Neural cell (in vitro differentiated cells): ENCODE measurements around the gene L2HGDH. TPM values are rescaled to one million over a fixed set of nuclear protein-coding genes. Genes with fewer than 3 reads are reported as not detected.

Source experiments
- H2AFZ ChIP-seq: fragments of 200-600, 300-800 bp; sonication (generic), shearing (Covaris generic); 2 replicates; pipeline ENCODE4 v1.6.0; 2014; ENCODE audit warnings: low read depth, mild to moderate bottlenecking, antibody characterized with exemption, low read length, moderate library complexity
- H3F3A ChIP-seq: fragments of 200-600 bp; shearing (Covaris generic); 2 replicates; pipeline ENCODE4 v1.6.1; 2016; ENCODE audit warnings: mild to moderate bottlenecking, moderate library complexity, mixed read lengths, antibody characterized with exemption, low read length; ENCODE audit not compliant: insufficient read depth, poor library complexity, severe bottlenecking
- H3K27ac ChIP-seq: fragments of 200-600, 300-800 bp; sonication (generic), shearing (Covaris generic); 2 replicates; pipeline ENCODE4 v1.5.1; 2014; ENCODE audit warnings: mild to moderate bottlenecking, low read length, moderate library complexity
- H3K27me3 ChIP-seq: fragments of 300-800, 200-600 bp; sonication (generic), shearing (Covaris generic); 2 replicates; pipeline ENCODE4 v1.6.0; 2014; ENCODE audit warnings: mild to moderate bottlenecking, low read depth, low read length, moderate library complexity; ENCODE audit not compliant: insufficient read depth
- H3K36me3 ChIP-seq: fragments of 300-800, 200-600 bp; sonication (generic), shearing (Covaris generic); 2 replicates; pipeline ENCODE4 v1.5.1; 2014; ENCODE audit warnings: mild to moderate bottlenecking, antibody characterized with exemption, low read length, moderate library complexity; ENCODE audit not compliant: insufficient read depth
- H3K4me2 ChIP-seq: fragments of 300-800, 200-600 bp; sonication (generic), shearing (Covaris generic); 2 replicates; pipeline ENCODE4 v1.6.0; 2014; ENCODE audit warnings: mild to moderate bottlenecking, low read length
- H3K4me3 ChIP-seq: fragments of 300-800, 200-600 bp; sonication (generic), shearing (Covaris generic); 2 replicates; pipeline ENCODE4 v1.5.1; 2014; ENCODE audit warnings: mild to moderate bottlenecking, low read length, moderate library complexity
- H3K79me2 ChIP-seq: fragments of 200-600 bp; shearing (Covaris generic); replicated peaks from 2 replicates; pipeline ENCODE4 v1.6.0; 2014; ENCODE audit warnings: mild to moderate bottlenecking, low read length, moderate library complexity; ENCODE audit not compliant: insufficient read depth
- H3K9ac ChIP-seq: fragments of 300-800, 200-600 bp; sonication (generic), shearing (Covaris generic); 2 replicates; pipeline ENCODE4 v1.6.1; 2016; ENCODE audit warnings: mild to moderate bottlenecking, low read length, mixed read lengths
- H3K9me2 ChIP-seq: fragments of 200-600 bp; shearing (Covaris generic); 2 replicates; pipeline ENCODE4 v1.6.1; 2016; ENCODE audit warnings: mild to moderate bottlenecking, low read length, mixed read lengths; ENCODE audit not compliant: insufficient read depth
- H3K9me3 ChIP-seq: fragments of 200-600, 300-800 bp; sonication (generic), shearing (Covaris generic); 2 replicates; pipeline ENCODE4 v1.6.1; 2016; ENCODE audit warnings: mild to moderate bottlenecking, mixed run types, low read length, moderate library complexity, mixed read lengths
- H4K20me1 ChIP-seq: fragments of 200-600 bp; shearing (Covaris generic); 2 replicates; pipeline ENCODE4 v1.6.1; 2016; ENCODE audit warnings: mild to moderate bottlenecking, mixed run types; ENCODE audit not compliant: insufficient read depth
- EP300 ChIP-seq: fragments of 450-650 bp; conservative IDR thresholded peaks from 2 replicates; pipeline ENCODE4 v1.6.1; 2014; ENCODE audit warnings: antibody characterized with exemption, mild to moderate bottlenecking, moderate library complexity; ENCODE audit not compliant: poor library complexity, severe bottlenecking
- EZH2 ChIP-seq: fragments of 200-600, 300-800 bp; shearing (Covaris generic), sonication (generic); IDR thresholded peaks from 2 replicates; pipeline ENCODE4 v1.6.1; 2014; ENCODE audit warnings: antibody characterized with exemption, low read length, borderline replicate concordance, mild to moderate bottlenecking; ENCODE audit not compliant: insufficient read depth, poor library complexity, severe bottlenecking
- MXI1 ChIP-seq: fragments of 450-650 bp; conservative IDR thresholded peaks from 2 replicates; pipeline ENCODE4 v1.6.1; 2014; ENCODE audit warnings: antibody characterized with exemption, mild to moderate bottlenecking; ENCODE audit not compliant: poor library complexity, severe bottlenecking
- POLR2AphosphoS5 ChIP-seq: IDR thresholded peaks from 2 replicates; pipeline ENCODE4 v1.6.1; 2012
- RAD21 ChIP-seq: fragments of 450-650 bp; conservative IDR thresholded peaks from 2 replicates; pipeline ENCODE4 v1.6.1; 2014; ENCODE audit warnings: antibody characterized with exemption, mild to moderate bottlenecking, moderate library complexity
- REST ChIP-seq: IDR thresholded peaks from 2 replicates; pipeline ENCODE4 v1.6.1; 2012; ENCODE audit warnings: borderline replicate concordance
- SMC3 ChIP-seq: fragments of 450-650 bp; conservative IDR thresholded peaks from 2 replicates; pipeline ENCODE4 v1.6.1; 2014; ENCODE audit warnings: antibody characterized with exemption, mild to moderate bottlenecking, moderate library complexity; ENCODE audit not compliant: poor library complexity
- TAF1 ChIP-seq: IDR thresholded peaks from 2 replicates; pipeline ENCODE4 v1.6.1; 2012; ENCODE audit warnings: low read depth
- polyA plus RNA-seq: library from polyadenylated mRNA; depleted of rRNA; stranded (reverse); fragments of >200 nt; gene quantifications from 2 replicates; pipeline ENCODE4 v1.2.3, GENCODE V29; 2014
- TF ChIP-seq, protein P1 (sequence below): fragments of 450-650 bp; IDR thresholded peaks from 2 replicates; pipeline ENCODE4 v1.5.1; 2014; ENCODE audit warnings: antibody characterized with exemption, mild to moderate bottlenecking, moderate library complexity; ENCODE audit not compliant: poor library complexity, severe bottlenecking

The L2HGDH gene
- polyA plus RNA-seq, 1 donor from 2014 or later = 8.9 TPM

- TF ChIP-seq RAD21 (no peak), POLR2AphosphoS5 (no peak)
- TF ChIP-seq, protein P1, sequence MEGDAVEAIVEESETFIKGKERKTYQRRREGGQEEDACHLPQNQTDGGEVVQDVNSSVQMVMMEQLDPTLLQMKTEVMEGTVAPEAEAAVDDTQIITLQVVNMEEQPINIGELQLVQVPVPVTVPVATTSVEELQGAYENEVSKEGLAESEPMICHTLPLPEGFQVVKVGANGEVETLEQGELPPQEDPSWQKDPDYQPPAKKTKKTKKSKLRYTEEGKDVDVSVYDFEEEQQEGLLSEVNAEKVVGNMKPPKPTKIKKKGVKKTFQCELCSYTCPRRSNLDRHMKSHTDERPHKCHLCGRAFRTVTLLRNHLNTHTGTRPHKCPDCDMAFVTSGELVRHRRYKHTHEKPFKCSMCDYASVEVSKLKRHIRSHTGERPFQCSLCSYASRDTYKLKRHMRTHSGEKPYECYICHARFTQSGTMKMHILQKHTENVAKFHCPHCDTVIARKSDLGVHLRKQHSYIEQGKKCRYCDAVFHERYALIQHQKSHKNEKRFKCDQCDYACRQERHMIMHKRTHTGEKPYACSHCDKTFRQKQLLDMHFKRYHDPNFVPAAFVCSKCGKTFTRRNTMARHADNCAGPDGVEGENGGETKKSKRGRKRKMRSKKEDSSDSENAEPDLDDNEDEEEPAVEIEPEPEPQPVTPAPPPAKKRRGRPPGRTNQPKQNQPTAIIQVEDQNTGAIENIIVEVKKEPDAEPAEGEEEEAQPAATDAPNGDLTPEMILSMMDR = no peak
- no peaks in the 10 kb centered on the region for H3K9me3 ChIP-seq
- no peaks in the 10 kb centered on the region for H3K36me3 ChIP-seq
- no peak overlapping the region for H3K4me3 ChIP-seq
- no peak overlapping the region for H3K9ac ChIP-seq
- no peaks in the 10 kb centered on the region for H3F3A ChIP-seq
- H2AFZ ChIP-seq = no peak overlapping the region
- H4K20me1 ChIP-seq = no peaks in the 10 kb centered on the region
- H3K79me2 ChIP-seq = no peaks in the 10 kb centered on the region
- no peak overlapping the region for H3K27ac ChIP-seq
- no peaks in the 10 kb centered on the region for H3K9me2 ChIP-seq
- H3K4me2 ChIP-seq = no peak overlapping the region
- H3K27me3 ChIP-seq = no peaks in the 10 kb centered on the region
These were observed 41.1 kb upstream of the L2HGDH start for GRCh38 chr14:50353126-50353525.

DNA sequence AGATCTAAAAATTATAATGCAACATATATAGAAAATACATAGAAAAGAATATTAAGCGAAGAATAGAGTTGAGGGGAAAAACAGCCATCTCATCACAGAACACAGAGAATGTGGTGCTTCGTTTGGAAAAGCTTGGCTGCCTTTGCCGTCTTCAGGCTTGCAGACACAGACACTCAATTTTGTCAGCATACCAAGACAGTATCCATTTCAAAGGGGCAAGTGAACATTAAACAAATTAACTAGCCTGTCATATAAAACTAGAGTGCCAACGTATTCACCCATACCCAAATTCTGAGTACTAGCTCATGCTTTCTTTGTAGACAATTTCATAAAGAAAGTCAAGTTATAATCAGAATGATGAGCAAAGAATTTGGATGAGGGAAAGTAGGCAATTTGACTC lies 40.6 kb upstream of the L2HGDH start:
- Histone ChIP-seq H3K4me2 (no peak overlapping the region), H4K20me1 (no peaks in the 10 kb centered on the region), H3K27me3 (no peaks in the 10 kb centered on the region), H3K9ac (no peak overlapping the region), H3K4me3 (no peak overlapping the region), H3K27ac (no peak overlapping the region), H3K36me3 (no peaks in the 10 kb centered on the region), H2AFZ (no peak overlapping the region), H3K79me2 (no peaks in the 10 kb centered on the region), H3F3A (no peaks in the 10 kb centered on the region), H3K9me2 (no peaks in the 10 kb centered on the region), H3K9me3 (no peaks in the 10 kb centered on the region)
- TF ChIP-seq RAD21 = no peak
- no peak for TF ChIP-seq MXI1
- no peak for TF ChIP-seq SMC3
- TF ChIP-seq, protein P1 = no peak
- TF ChIP-seq TAF1 = no peak

DNA sequence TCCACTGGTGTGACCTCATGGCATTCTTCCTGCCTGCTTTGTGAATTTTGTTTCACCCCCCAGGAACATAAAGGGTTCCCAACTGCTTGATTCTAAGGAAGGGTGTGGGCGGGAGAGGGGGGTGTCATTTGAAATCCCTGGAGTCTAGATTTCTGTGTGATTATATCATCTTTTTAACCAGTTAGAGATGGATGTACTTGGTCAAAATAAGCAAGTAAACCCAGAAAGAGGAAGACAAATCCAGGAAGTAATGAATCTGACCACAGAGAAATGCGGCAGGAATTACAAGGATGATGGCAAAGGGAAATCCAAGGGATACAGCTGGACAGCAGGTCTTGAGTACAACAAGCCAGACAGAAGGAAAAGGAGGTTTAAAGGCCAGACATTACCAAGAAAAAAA lies 38.9 kb upstream of the L2HGDH start:
- H3K36me3 ChIP-seq = no peaks in the 10 kb centered on the region
- no peaks in the 10 kb centered on the region for H3K79me2 ChIP-seq
- H3K9me3 ChIP-seq = no peaks in the 10 kb centered on the region
- no peaks in the 10 kb centered on the region for H3F3A ChIP-seq
- no peaks in the 10 kb centered on the region for H3K9me2 ChIP-seq
- TF ChIP-seq POLR2AphosphoS5 = no peak
- TF ChIP-seq, protein P1 = no peak
- no peak for TF ChIP-seq EP300
- TF ChIP-seq TAF1 = no peak
- no peak for TF ChIP-seq MXI1
- no peak for TF ChIP-seq EZH2
- no peak for TF ChIP-seq REST
- TF ChIP-seq RAD21 = no peak
- TF ChIP-seq SMC3 = no peak
- no peak overlapping the region for H3K4me3 ChIP-seq
- H4K20me1 ChIP-seq = no peaks in the 10 kb centered on the region
- no peak overlapping the region for H2AFZ ChIP-seq
- no peaks in the 10 kb centered on the region for H3K27me3 ChIP-seq
- no peak overlapping the region for H3K9ac ChIP-seq
- H3K4me2 ChIP-seq = no peak overlapping the region
- no peak overlapping the region for H3K27ac ChIP-seq
